Transverse colon (tissue), 4 donors: ENCODE measurements around the gene B4GALNT2. TPM values are rescaled to one million over a fixed set of nuclear protein-coding genes. Genes with fewer than 3 reads are reported as not detected.
"Not testable (repeated sequence)": the region's sequence is repeated elsewhere in the genome, so short reads cannot be mapped to it uniquely, and the experiment has no call there.

ENCODE experiments used
- DNase-seq: peaks from one replicate; pipeline ENCODE4 v3.0.0-alpha.2; 2019
- H3K27ac ChIP-seq, 4 donors: fragments of 200-600 bp; sonication (generic); 2 replicates each; pipeline ENCODE4 v1.5.1; 2016 to 2018; ENCODE audit warnings: inconsistent platforms in 4 of 4
- H3K27me3 ChIP-seq: fragments of 200-600 bp; sonication (generic); 2 replicates; pipeline ENCODE4 v1.5.1; 2017; ENCODE audit warnings: inconsistent platforms
- H3K36me3 ChIP-seq, 4 donors: fragments of 200-600 bp; sonication (generic); 2 replicates each; pipeline ENCODE4 v1.5.1; 2017 to 2019; ENCODE audit warnings: inconsistent platforms in 4 of 4
- H3K4me1 ChIP-seq, 4 donors: fragments of 200-600 bp; sonication (generic); 2 replicates each; pipeline ENCODE4 v1.5.1; 2017 to 2020; ENCODE audit warnings: inconsistent platforms in 4 of 4
- H3K4me3 ChIP-seq, 4 donors: fragments of 200-600 bp; sonication (generic); 1 replicate in 1 of 4; 2 replicates in 3 of 4; pipeline versions ENCODE4 v1.5.1 to v1.6.1; 2017 to 2019; ENCODE audit warnings: inconsistent platforms in 4 of 4
- H3K9me3 ChIP-seq, 2 donors: fragments of 200-600 bp; sonication (generic); 2 replicates each; pipeline ENCODE4 v1.5.1; 2017 to 2019; ENCODE audit warnings: inconsistent platforms in 2 of 2
- EP300 ChIP-seq: sonication (generic); formaldehyde crosslinking; IDR thresholded peaks from one replicate; pipeline ENCODE4 v1.6.1; 2017; ENCODE audit warnings: antibody characterized with exemption, low read depth
- POLR2A ChIP-seq: fragments of 450-650 bp; IDR thresholded peaks from one replicate; pipeline ENCODE4 v1.6.1; 2016; ENCODE audit warnings: antibody characterized with exemption, mild to moderate bottlenecking, moderate library complexity
- POLR2AphosphoS5 ChIP-seq, 3 donors: sonication (generic); formaldehyde crosslinking; IDR thresholded peaks; one replicate each; pipeline ENCODE4 v1.6.1; 2016; ENCODE audit warnings: antibody characterized with exemption in 3 of 3
- WGBS, 2 donors: methylation state at CpG; one replicate each; pipeline ENCODE4 v1.1.5; 2018; ENCODE audit warnings: low coverage in 1 of 2; 5-methylcytosine and 5-hydroxymethylcytosine counted together
- in situ Hi-C, 4 donors: fragments of 200-750 bp; cut with MboI; loops; one replicate each; pipeline versions ENCODE4 v1.15.0 to v1.15.1; 2017; ENCODE audit warnings: low sequenced_read_pairs in 3 of 4, low pct_ligation_motif_present in 1 of 4, low pct_unique_long_range_greater_than_20kb in 1 of 4
- intact Hi-C: fragments of 100-400 bp; cut with DNase I; formaldehyde crosslinking; loops from one replicate; pipeline ENCODE4 v1.15.1; 2023; ENCODE audit warnings: low total_unique reads
- total RNA-seq, 4 donors: library from RNA; depleted of rRNA; stranded (reverse); fragments of >200 nt; gene quantifications; one replicate each; pipeline ENCODE4 v1.1.0, GENCODE V29; 2016
- TF ChIP-seq, protein P1 (sequence below), 5 experiments: fragments of 200-600 bp in 3 of 5; fragments of 450-650 bp in 2 of 5; sonication (generic) in 3 of 5; IDR thresholded peaks; 1 replicate in 2 of 5; 2 replicates in 3 of 5; pipeline ENCODE4 v1.5.1; 2016 to 2017; ENCODE audit warnings: antibody characterized with exemption in 5 of 5, inconsistent platforms in 3 of 5, mild to moderate bottlenecking in 2 of 5, moderate library complexity in 1 of 5

The B4GALNT2 gene
- total RNA-seq, 4 donors from 2014 or later: 19.8 to 75.9 (median 47.3) TPM

DNA sequence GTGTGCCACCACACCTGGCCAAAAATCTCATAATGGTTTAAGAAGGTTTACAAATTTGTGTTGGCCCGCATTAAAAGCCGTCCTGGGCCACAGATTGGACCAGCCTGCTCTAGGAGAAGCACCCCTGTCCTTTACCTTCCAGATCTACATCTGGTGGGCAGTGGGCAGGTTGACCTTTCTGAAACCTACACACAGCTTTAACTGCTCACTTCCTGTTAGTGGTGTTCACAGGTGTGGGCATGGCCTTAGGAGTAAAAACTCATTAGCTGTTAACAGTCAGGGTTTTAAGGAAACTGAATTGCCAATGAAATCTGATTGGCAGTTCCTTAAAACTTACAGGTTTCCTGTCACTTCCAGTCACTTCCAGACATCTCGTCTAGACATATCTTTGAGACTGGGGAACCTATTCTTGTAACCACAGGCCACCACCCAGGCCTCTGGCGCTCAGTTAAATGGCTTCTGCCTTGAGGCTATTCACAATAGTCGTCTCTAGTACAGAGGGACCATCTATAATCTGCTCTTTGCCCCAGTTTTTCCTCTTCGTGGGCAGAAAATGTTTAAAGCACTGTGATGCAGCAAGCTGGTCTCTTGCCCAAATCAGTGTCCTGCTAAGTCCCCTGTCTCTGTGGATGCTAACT, 48.5 kb downstream of the B4GALNT2 start:
- WGBS, 2 donors: 74 to 79% methylated on average over 3 to 6 of the region's 6 CpGs
- DNase-seq: no peak
- Histone ChIP-seq H3K4me1 (no peaks in the 10 kb centered on the region), H3K4me3 (no peak overlapping the region), H3K9me3 (peaks cover 13 to 16% of the 10 kb centered on the region in 2 donors), H3K36me3 (no peaks in the 10 kb centered on the region), H3K27me3 (no peaks in the 10 kb centered on the region), H3K27ac (no peak overlapping the region)
- intact Hi-C loops: loop anchor here (5.0 kb wide), 1 partner anchor 41 kb away; no protein-coding TSS in a partner anchor
- in situ Hi-C loops: loop anchor here in 1 of 4 donors (5.0 kb wide), 1 partner anchor 46 kb away; no protein-coding TSS in a partner anchor
- TF ChIP-seq POLR2AphosphoS5 (IDR thresholded peaks at IDR 0.05) (no peak), POLR2A (no peak), EP300 (no peak)
- TF ChIP-seq, protein P1, sequence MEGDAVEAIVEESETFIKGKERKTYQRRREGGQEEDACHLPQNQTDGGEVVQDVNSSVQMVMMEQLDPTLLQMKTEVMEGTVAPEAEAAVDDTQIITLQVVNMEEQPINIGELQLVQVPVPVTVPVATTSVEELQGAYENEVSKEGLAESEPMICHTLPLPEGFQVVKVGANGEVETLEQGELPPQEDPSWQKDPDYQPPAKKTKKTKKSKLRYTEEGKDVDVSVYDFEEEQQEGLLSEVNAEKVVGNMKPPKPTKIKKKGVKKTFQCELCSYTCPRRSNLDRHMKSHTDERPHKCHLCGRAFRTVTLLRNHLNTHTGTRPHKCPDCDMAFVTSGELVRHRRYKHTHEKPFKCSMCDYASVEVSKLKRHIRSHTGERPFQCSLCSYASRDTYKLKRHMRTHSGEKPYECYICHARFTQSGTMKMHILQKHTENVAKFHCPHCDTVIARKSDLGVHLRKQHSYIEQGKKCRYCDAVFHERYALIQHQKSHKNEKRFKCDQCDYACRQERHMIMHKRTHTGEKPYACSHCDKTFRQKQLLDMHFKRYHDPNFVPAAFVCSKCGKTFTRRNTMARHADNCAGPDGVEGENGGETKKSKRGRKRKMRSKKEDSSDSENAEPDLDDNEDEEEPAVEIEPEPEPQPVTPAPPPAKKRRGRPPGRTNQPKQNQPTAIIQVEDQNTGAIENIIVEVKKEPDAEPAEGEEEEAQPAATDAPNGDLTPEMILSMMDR (IDR thresholded peaks at IDR 0.05): no peak

DNA sequence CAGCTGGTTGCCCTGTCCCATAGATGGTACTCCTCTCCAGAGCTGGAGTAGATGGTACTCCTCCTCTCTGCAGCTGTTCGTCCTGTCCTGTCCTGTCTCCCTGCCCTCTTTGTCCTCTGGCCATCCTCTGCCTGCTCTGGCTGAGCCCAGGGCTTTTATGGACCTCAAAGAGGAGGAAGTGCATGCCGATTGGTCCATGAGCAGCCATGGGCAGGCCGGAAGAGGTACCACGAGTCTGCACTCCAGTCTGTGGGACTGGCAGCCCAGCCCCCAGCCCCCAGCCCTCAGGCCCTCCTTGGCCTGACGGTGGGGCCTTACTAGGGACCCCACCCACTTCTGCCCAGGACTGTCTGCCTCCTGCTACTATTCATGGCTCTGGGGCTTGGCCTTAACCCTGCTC, 50.8 kb downstream of the B4GALNT2 start:
- Histone ChIP-seq H3K27ac (no peak overlapping the region), H3K9me3 (peaks cover 5 to 6% of the 10 kb centered on the region in 2 donors), H3K36me3 (no peaks in the 10 kb centered on the region), H3K4me3 (no peak overlapping the region), H3K27me3 (no peaks in the 10 kb centered on the region), H3K4me1 (no peaks in the 10 kb centered on the region)
- intact Hi-C loops: loop anchor here (5.0 kb wide), 1 partner anchor 39 kb away; no protein-coding TSS in a partner anchor
- WGBS, 2 donors: 75% methylated on average over 5 of the region's 5 CpGs; no CpG with 5 or more reads in 1 of the 2 donors
- no peak for TF ChIP-seq POLR2A
- no peak for TF ChIP-seq EP300
- no peak for TF ChIP-seq POLR2AphosphoS5 (IDR thresholded peaks at IDR 0.05)
- TF ChIP-seq, protein P1 (IDR thresholded peaks at IDR 0.05): no peak
- no peak for DNase-seq
- in situ Hi-C loops: loop anchor here in 1 of 4 donors (5.0 kb wide), 1 partner anchor 44 kb away; no protein-coding TSS in a partner anchor

DNA sequence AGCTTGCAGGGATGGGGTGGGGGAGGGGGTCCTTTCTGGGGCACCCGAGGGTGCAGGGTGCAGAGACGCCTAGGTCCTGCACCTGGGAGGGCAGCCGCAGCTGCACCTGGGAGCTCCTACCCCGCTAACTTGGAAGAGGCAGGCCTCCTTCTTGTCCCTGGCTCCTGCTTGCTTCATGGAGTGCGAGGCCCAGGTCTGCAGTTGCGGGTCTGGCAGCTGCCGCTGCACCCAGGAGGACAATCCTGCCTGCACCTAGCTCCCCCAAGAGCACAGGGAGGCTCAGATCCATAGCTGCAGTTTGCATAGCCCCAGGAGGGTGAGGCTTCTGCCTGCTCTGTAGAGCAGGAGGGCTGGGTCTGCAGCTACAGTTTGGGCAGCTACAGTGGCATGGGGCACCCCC, 51.2 kb downstream of the B4GALNT2 start:
- intact Hi-C loops (loop anchor here (5.0 kb wide), 1 partner anchor 38 kb away; no protein-coding TSS in a partner anchor), in situ Hi-C loops (loop anchor here in 1 of 4 donors (5.0 kb wide), 1 partner anchor 44 kb away; no protein-coding TSS in a partner anchor)

DNA sequence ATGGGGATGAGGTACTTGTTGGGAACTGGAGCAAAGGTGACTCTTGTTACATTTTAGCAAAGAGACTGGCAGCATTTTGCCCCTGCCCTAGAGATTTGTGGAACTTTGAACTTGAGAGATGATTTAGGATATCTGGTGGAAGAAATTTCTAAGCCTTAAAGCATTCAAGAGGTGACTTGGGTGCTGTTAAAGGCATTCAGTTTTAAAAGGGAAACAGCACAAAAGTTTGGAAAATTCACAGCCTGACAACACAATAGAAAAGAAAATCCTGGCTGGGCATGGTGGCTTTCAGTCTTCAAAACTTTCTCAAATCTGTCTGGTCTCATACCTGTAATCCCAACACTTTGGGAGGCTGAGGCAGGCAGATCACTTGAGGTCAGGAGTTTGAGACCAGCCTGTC, 52.0 kb downstream of the B4GALNT2 start:
- H3K36me3 ChIP-seq, H3K4me1 ChIP-seq, H3K27me3 ChIP-seq, H3K4me3 ChIP-seq, DNase-seq, H3K9me3 ChIP-seq, H3K27ac ChIP-seq: not testable (repeated sequence)
- intact Hi-C loops (loop anchor here (5.0 kb wide), 1 partner anchor 38 kb away; no protein-coding TSS in a partner anchor), in situ Hi-C loops (loop anchor here in 1 of 4 donors (5.0 kb wide), 1 partner anchor 43 kb away; no protein-coding TSS in a partner anchor)

More for the DNA sequence above, 51.2 kb downstream of the B4GALNT2 start:
- TF ChIP-seq POLR2A: no peak
- TF ChIP-seq, protein P1 (IDR thresholded peaks at IDR 0.05): no peak
- no peaks in the 10 kb centered on the region for H3K36me3 ChIP-seq
- H3K4me3 ChIP-seq: no peak overlapping the region
- no peak for DNase-seq
- peaks cover 5 to 6% of the 10 kb centered on the region in 2 donors for H3K9me3 ChIP-seq
- no peak overlapping the region for H3K27ac ChIP-seq
- H3K27me3 ChIP-seq: no peaks in the 10 kb centered on the region
- H3K4me1 ChIP-seq: no peaks in the 10 kb centered on the region
- WGBS, 2 donors: 86% methylated on average over 6 of the region's 7 CpGs; no CpG with 5 or more reads in 1 of the 2 donors

DNA sequence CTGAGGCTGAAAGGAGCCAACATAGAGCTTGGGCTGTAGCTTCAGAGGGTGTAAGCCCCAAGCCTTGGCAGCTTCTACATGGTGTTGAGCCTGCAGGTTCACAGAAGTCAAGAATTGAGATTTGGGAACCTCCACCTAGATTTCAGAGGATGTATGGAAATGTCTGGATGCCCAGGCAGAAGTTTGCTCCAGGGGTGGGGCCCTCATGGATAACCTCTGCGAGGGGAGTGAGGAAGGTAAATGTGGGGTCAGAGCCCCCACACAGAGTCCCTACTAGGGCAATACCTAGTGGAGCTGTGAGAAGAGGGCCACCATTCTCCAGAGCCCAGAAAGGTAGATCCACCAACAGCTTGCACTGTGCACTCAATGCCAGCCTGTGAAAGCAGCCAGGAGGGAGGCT, 52.8 kb downstream of the B4GALNT2 start:
- H3K27ac ChIP-seq, H3K9me3 ChIP-seq, intact Hi-C loops, in situ Hi-C loops, H3K4me1 ChIP-seq, DNase-seq, H3K36me3 ChIP-seq, H3K4me3 ChIP-seq, H3K27me3 ChIP-seq: not testable (repeated sequence)
- 92% methylated on average over 1 of the region's 1 CpG; no CpG with 5 or more reads in 1 of the 2 donors for WGBS, 2 donors
